Type B pancreatic cell (in vitro differentiated cells): Measurements from ENCODE around the gene ATG3. TPM values are rescaled to one million over a fixed set of nuclear protein-coding genes. Genes with fewer than 3 reads are reported as not detected.
"Not testable (repeated sequence)": the region's sequence is repeated elsewhere in the genome, so short reads cannot be mapped to it uniquely, and the experiment has no call there.

Experiments
- DNase-seq: peaks from one replicate; pipeline ENCODE4 v3.0.0; 2021; ENCODE audit warnings: mixed read lengths; ENCODE audit not compliant: unreplicated experiment; ENCODE audit errors: extremely low spot score
- H3K27ac Mint-ChIP-seq: 2 replicates; pipeline ENCODE4 v1.8.0; 2021; ENCODE audit warnings: mild to moderate bottlenecking, mixed read lengths
- H3K27me3 Mint-ChIP-seq: 2 replicates; pipeline ENCODE4 v1.8.0; 2021; ENCODE audit warnings: mixed read lengths
- H3K36me3 Mint-ChIP-seq: 2 replicates; pipeline ENCODE4 v1.8.0; 2021; ENCODE audit warnings: mixed read lengths
- H3K4me1 Mint-ChIP-seq: one replicate; pipeline ENCODE4 v1.8.0; 2021; ENCODE audit warnings: mixed read lengths; ENCODE audit not compliant: unreplicated experiment
- H3K4me3 Mint-ChIP-seq: 2 replicates; pipeline ENCODE4 v1.8.0; 2021; ENCODE audit warnings: mild to moderate bottlenecking, mixed read lengths
- H3K9me3 Mint-ChIP-seq: 2 replicates; pipeline ENCODE4 v1.8.0; 2021; ENCODE audit warnings: mixed read lengths
- total RNA-seq: library from RNA; stranded (reverse); gene quantifications from 2 replicates; pipeline ENCODE4 v1.2.1, GENCODE V29; 2021; ENCODE audit warnings: low replicate concordance
- TF ChIP-seq, protein P1 (sequence below): fragments of 200-600 bp; sonication (generic); conservative IDR thresholded peaks from 2 replicates; pipeline ENCODE4 v1.5.0; 2021; ENCODE audit warnings: antibody characterized with exemption, mild to moderate bottlenecking

Gene ATG3
- total RNA-seq, 1 donor from 2014 or later = 35.3 TPM

DNA sequence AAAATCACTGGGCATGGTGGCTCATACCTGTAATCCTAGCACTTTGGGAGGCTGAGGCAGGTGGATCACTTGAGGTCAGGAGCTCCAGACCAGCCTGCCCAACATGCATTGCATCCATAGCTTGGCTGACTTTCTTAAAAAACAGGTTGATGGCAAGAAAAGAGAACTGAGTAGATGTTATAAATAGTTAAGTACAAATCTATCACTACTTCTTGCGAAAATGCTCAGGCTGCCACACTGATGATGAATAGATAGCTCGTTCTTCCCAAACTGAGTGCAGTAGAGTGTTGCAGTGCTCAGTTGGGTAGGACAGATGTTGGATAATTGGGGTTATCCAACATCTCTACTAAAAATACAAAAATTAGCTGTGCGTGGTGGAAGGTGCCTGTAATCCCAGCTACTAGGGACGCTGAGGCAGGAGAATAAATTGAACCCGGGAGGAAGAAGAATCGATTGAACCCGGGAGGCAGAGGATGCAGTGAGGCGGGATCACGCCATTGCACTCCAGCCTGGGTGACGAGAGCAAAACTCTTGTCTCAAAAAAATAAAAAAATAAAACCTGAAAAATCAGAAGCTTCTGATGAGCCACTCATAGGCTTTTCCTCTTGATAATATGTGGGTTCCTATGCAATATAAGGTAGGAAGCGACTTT, 63.7 kb downstream of the ATG3 start:
- H3K27ac Mint-ChIP-seq = no peak overlapping the region
- no peaks in the 10 kb centered on the region for H3K4me1 Mint-ChIP-seq
- no peak overlapping the region for H3K4me3 Mint-ChIP-seq
- H3K36me3 Mint-ChIP-seq = no peaks in the 10 kb centered on the region
- TF ChIP-seq, protein P1, sequence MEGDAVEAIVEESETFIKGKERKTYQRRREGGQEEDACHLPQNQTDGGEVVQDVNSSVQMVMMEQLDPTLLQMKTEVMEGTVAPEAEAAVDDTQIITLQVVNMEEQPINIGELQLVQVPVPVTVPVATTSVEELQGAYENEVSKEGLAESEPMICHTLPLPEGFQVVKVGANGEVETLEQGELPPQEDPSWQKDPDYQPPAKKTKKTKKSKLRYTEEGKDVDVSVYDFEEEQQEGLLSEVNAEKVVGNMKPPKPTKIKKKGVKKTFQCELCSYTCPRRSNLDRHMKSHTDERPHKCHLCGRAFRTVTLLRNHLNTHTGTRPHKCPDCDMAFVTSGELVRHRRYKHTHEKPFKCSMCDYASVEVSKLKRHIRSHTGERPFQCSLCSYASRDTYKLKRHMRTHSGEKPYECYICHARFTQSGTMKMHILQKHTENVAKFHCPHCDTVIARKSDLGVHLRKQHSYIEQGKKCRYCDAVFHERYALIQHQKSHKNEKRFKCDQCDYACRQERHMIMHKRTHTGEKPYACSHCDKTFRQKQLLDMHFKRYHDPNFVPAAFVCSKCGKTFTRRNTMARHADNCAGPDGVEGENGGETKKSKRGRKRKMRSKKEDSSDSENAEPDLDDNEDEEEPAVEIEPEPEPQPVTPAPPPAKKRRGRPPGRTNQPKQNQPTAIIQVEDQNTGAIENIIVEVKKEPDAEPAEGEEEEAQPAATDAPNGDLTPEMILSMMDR = no peak
- no peaks in the 10 kb centered on the region for H3K27me3 Mint-ChIP-seq
- no peaks in the 10 kb centered on the region for H3K9me3 Mint-ChIP-seq
- no peak for DNase-seq

GRCh38 chr3:112496366-112497067, 65.2 kb downstream of the ATG3 start:
- Mint-ChIP-seq H3K4me1 (no peaks in the 10 kb centered on the region), H3K4me3 (no peak overlapping the region), H3K36me3 (no peaks in the 10 kb centered on the region), H3K27me3 (no peaks in the 10 kb centered on the region), H3K27ac (no peak overlapping the region), H3K9me3 (no peaks in the 10 kb centered on the region)
- no peak for DNase-seq
- TF ChIP-seq, protein P1 = no peak

- not testable (repeated sequence) for H3K36me3 Mint-ChIP-seq, H3K4me3 Mint-ChIP-seq, H3K9me3 Mint-ChIP-seq, H3K27me3 Mint-ChIP-seq, H3K27ac Mint-ChIP-seq, DNase-seq, H3K4me1 Mint-ChIP-seq
Observed at GRCh38 chr3:112494448-112494767, 67.4 kb downstream of the ATG3 start.

DNA sequence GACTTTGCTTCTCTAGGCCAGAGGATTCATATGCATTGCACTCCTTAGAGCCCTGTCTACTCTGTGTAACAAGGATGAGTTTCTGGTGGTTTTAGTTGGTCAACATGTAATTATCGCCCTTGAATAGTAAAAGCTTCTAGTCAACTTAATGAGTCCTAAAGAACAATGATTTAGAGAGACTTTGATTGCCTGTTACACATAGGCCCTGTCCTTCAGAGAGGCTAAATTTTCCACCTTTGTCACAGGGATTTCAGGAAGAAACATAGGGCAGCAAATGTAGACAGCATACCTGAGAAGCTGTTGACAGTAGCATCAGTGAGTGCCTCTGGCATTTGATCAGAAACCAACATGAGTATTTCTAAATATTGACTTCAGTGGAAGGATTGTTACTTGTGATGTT, 69.6 kb downstream of the ATG3 start:
- TF ChIP-seq, protein P1 = no peak
- H3K27me3 Mint-ChIP-seq = no peaks in the 10 kb centered on the region
- H3K4me1 Mint-ChIP-seq = no peaks in the 10 kb centered on the region
- no peak overlapping the region for H3K27ac Mint-ChIP-seq
- DNase-seq = no peak
- no peak overlapping the region for H3K4me3 Mint-ChIP-seq
- no peaks in the 10 kb centered on the region for H3K36me3 Mint-ChIP-seq
- H3K9me3 Mint-ChIP-seq = no peaks in the 10 kb centered on the region

- no peak overlapping the region for H3K27ac Mint-ChIP-seq
- no peak overlapping the region for H3K4me3 Mint-ChIP-seq
- TF ChIP-seq, protein P1 = no peak
- H3K36me3 Mint-ChIP-seq = no peaks in the 10 kb centered on the region
- no peaks in the 10 kb centered on the region for H3K27me3 Mint-ChIP-seq
- H3K9me3 Mint-ChIP-seq = no peaks in the 10 kb centered on the region
- no peaks in the 10 kb centered on the region for H3K4me1 Mint-ChIP-seq
- no peak for DNase-seq
Observed at GRCh38 chr3:112491373-112491772, 70.4 kb downstream of the ATG3 start.

GRCh38 chr3:112489674-112490479, 71.9 kb downstream of the ATG3 start:
- TF ChIP-seq, protein P1 = no peak
- H3K36me3 Mint-ChIP-seq = no peaks in the 10 kb centered on the region
- H3K27ac Mint-ChIP-seq = no peak overlapping the region
- H3K4me1 Mint-ChIP-seq = no peaks in the 10 kb centered on the region
- DNase-seq = no peak
- H3K9me3 Mint-ChIP-seq = no peaks in the 10 kb centered on the region
- H3K4me3 Mint-ChIP-seq = no peak overlapping the region
- H3K27me3 Mint-ChIP-seq = no peaks in the 10 kb centered on the region
